Fibroblast of villous mesenchyme (primary cell): Measurements from ENCODE around the gene MYRF. TPM values are rescaled to one million over a fixed set of nuclear protein-coding genes. Genes with fewer than 3 reads are reported as not detected.

Experiments
- DNase-seq: peaks from one replicate; pipeline ENCODE4 v3.0.0-alpha.2; 2010; ENCODE audit warnings: low read depth
- H3K4me3 ChIP-seq: 2 replicates; pipeline ENCODE4 v1.5.1; 2011; ENCODE audit warnings: low read depth, mild to moderate bottlenecking, low read length
- total RNA-seq: library from RNA; depleted of rRNA; stranded (reverse); fragments of >200 nt; gene quantifications from 2 replicates; pipeline ENCODE4 v1.2.3, GENCODE V29; 2012
- TF ChIP-seq, protein P1 (sequence below): IDR thresholded peaks from 2 replicates; pipeline ENCODE4 v1.5.1; 2012; ENCODE audit warnings: low read depth, mild to moderate bottlenecking, low read length; ENCODE audit not compliant: insufficient read depth

The MYRF gene
- total RNA-seq, 1 donor = 2.6 TPM

DNA sequence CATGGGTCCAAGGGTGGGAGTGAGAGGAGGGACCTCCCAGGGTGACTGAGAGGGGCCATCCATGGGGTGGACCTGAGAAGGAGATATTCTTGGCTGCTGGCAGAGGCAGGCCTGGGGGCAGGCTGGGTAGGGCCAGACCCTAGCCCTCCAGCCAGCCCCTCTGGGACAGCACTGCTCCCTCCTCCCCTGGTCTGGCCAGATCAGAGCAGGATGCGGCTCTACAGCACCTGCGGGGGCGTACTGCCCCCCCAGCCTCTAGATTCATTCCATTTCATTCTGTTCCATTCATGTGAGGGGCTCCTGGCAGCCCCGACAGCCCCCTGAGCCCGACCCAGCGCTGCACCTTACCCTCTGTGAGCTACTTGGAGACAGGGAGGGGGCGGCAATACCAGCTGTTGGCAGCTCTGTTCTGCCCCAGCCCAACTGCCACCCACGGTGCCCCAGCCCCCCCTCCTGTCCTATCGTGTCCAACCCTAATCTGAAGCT lies 34.3 kb upstream of the MYRF start:
- no peak for DNase-seq
- peak overlapping the region; percentile 60 for H3K4me3 ChIP-seq
- TF ChIP-seq, protein P1, sequence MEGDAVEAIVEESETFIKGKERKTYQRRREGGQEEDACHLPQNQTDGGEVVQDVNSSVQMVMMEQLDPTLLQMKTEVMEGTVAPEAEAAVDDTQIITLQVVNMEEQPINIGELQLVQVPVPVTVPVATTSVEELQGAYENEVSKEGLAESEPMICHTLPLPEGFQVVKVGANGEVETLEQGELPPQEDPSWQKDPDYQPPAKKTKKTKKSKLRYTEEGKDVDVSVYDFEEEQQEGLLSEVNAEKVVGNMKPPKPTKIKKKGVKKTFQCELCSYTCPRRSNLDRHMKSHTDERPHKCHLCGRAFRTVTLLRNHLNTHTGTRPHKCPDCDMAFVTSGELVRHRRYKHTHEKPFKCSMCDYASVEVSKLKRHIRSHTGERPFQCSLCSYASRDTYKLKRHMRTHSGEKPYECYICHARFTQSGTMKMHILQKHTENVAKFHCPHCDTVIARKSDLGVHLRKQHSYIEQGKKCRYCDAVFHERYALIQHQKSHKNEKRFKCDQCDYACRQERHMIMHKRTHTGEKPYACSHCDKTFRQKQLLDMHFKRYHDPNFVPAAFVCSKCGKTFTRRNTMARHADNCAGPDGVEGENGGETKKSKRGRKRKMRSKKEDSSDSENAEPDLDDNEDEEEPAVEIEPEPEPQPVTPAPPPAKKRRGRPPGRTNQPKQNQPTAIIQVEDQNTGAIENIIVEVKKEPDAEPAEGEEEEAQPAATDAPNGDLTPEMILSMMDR = no peak

DNA sequence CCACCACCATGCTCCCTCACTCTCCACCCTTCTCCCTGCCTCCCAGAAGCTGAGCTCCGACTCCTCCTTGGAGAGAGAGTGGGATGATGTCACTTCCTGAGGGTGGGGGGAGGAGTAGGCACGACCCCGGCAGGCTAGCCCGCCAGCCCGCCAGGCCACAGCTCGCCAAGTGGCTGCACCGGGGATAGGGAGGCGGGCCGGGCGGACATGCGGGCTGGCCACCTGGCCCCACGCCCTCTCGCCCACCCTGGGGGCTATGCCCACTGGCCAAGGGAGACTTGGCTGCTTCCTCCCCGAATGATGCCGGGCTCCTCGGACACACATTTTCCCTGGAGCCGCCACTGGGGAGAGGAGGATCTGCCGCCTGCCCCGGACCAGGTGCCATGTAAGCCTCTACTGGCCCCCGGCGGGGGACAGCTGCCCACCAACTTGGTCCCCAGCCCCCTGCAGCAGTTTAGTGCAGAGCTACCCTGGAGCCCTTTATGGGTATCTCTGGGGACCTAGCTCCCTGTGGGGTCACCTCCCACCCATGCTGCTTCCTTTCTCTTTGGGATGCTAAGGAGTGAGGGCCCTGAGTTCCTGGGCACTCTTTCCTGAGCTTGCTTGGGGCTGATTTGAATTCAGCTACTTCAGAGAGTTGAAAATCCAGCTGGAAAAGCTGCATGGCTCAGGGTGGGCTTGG lies 33.7 kb upstream of the MYRF start:
- DNase-seq = peak; percentile 69
- TF ChIP-seq, protein P1 = no peak
- H3K4me3 ChIP-seq = peak overlapping the region; percentile 60

DNA sequence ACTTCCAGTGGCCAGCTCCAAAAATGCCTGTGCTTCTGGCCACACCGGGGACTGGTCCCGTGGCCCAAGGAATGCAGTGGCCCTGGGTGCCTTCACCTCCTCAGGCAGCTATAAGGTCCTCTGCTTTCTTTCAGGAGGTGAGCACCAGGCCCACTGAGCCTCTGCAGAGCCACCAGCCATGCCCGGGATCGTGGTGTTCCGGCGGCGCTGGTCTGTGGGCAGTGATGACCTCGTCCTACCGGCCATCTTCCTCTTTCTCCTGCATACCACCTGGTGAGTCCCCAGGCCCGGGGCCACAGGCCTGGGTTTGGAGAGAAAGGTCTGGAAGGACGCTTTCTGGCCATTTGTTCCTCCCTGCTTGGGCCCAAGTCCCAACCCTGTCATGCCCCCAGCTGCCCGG lies 32.5 kb upstream of the MYRF start:
- TF ChIP-seq, protein P1 = no peak
- no peak for DNase-seq
- H3K4me3 ChIP-seq = no peak overlapping the region

DNA sequence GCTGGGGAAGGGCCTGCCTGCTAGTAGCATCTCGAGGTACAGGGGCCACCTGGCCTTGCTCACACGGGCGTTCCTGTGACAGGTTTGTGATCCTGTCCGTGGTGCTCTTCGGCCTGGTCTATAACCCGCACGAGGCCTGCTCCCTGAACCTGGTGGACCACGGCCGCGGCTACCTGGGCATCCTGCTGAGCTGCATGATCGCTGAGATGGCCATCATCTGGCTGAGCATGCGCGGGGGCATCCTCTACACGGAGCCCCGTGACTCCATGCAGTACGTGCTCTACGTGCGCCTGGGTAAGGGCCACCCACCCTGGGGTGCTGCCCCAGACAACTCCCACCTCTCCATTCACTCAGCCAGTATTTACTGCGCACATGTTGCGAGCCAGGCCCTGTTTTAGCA lies 31.8 kb upstream of the MYRF start:
- H3K4me3 ChIP-seq = no peak overlapping the region
- DNase-seq = no peak
- TF ChIP-seq, protein P1 = no peak

DNA sequence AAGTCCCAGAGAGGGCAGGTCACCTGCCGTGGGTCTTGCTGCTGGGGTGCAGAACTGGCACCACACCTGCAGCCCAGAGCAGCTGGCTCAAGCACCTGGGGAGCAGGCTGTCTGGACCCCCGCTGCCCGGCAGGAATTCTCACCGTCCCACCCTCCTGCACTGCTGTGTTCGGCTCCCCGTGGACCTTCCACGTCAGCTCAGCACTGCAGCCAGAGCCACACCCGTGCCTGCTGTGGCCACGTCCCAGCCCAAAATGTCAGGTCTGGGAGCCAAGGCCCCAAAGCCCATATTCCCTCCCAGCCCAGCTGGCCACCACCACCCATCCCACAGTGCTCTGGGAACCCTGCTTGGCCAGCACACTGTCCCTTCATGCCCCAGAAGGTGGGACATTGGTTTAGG lies 28.0 kb upstream of the MYRF start:
- TF ChIP-seq, protein P1 = no peak
- no peak overlapping the region for H3K4me3 ChIP-seq
- DNase-seq = no peak

DNA sequence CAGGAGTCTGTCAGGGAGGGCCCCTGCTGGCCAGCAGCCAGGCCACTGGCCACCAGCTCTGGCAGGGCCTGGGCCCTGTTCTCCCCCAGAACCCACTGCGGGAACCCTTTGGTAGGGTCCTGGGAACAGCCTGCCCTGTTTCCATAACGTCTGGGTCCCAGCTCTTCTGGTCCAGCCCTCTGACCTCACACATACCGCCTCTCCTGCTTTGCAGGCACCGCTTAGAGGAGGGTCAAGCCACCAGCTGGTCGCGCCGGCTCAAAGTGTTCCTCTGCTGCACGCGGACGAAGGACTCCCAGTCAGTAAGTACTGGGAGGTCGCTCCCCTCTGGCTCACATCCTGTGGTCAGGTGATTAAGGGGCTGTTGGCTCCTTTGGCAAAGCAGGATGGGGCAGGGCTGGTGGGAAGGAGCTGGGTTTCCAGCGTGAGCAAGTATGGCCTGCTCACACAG lies 26.6 kb upstream of the MYRF start:
- TF ChIP-seq, protein P1 = no peak
- H3K4me3 ChIP-seq = no peak overlapping the region
- DNase-seq = peak; percentile 35

DNA sequence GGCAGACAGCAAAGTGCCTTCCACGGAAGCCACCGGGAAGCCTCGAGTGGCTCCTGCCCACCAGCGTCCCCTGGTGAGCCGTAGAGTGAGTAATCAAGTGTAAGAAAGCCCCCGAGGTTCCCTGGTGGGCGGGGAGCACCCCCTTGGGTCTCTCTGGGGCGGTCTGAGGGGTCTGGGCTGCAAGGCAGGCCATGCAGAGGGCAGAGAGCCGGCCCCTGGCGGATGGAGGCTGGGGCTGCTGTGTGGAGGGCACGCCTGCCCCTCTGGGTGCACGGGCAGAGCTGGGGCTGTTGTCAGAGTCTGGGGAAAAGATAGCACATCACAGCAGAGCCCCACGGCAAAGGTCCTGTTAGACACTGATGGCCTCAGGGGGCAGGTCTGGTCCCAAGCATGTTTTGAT lies 25.7 kb upstream of the MYRF start:
- DNase-seq = no peak
- H3K4me3 ChIP-seq = no peak overlapping the region
- TF ChIP-seq, protein P1 = no peak
